H1 (cell line): ENCODE data around the gene BTBD9. TPM values are rescaled to one million over a fixed set of nuclear protein-coding genes. Genes with fewer than 3 reads are reported as not detected.

ENCODE experiments used
- CTCF ChIA-PET: fragments of 300-600 bp; sonication (Branson Sonifier 250); formaldehyde crosslinking; loops from one replicate; lab custom pipeline; 2021; ENCODE audit not compliant: partially characterized antibody; lab: Charles Lee
- POLR2A ChIA-PET: fragments of 300-600 bp; sonication (Branson Sonifier 250); formaldehyde crosslinking; loops from one replicate; lab custom pipeline; 2021; ENCODE audit warnings: inconsistent platforms; ENCODE audit not compliant: partially characterized antibody; lab: Charles Lee
- DNase-seq, 2 experiments: peaks; one replicate each; pipeline versions ENCODE4 v3.0.0 to v3.0.0-alpha.2; 2010 to 2022; ENCODE audit warnings: low spot score in 2 of 2, low read depth in 1 of 2, mixed read lengths in 1 of 2
- FAIRE-seq: peaks from 2 replicates; lab custom pipeline; 2011; peaks lifted over from hg19 to GRCh38; lab: Jason Lieb, UNC
- H2AFZ ChIP-seq: 2 replicates; pipeline ENCODE4 v1.8.1; 2012; ENCODE audit warnings: low read length, inconsistent platforms
- H2AK5ac ChIP-seq: 2 replicates; pipeline ENCODE4 v1.6.1; 2013; ENCODE audit warnings: low read depth, low read length
- H2BK120ac ChIP-seq: replicated peaks from 2 replicates; pipeline ENCODE3; 2013; ENCODE audit warnings: low read depth, low read length, inconsistent platforms
- H2BK12ac ChIP-seq: 2 replicates; pipeline ENCODE4 v1.6.1; 2013; ENCODE audit warnings: low read depth, low read length
- H2BK15ac ChIP-seq: 2 replicates; pipeline ENCODE4 v1.6.1; 2013; ENCODE audit warnings: low read length
- H2BK20ac ChIP-seq: 2 replicates; pipeline ENCODE4 v1.6.1; 2013; ENCODE audit warnings: low read length
- H2BK5ac ChIP-seq: 2 replicates; pipeline ENCODE4 v1.6.1; 2013; ENCODE audit warnings: low read depth, low read length
- H3K14ac ChIP-seq: 2 replicates; pipeline ENCODE4 v1.6.1; 2013; ENCODE audit warnings: inconsistent platforms; ENCODE audit not compliant: insufficient read length
- H3K18ac ChIP-seq: 2 replicates; pipeline ENCODE4 v1.6.1; 2013; ENCODE audit warnings: low read length; ENCODE audit errors: extremely low read depth
- H3K23ac ChIP-seq: 2 replicates; pipeline ENCODE4 v1.6.1; 2013; ENCODE audit warnings: inconsistent platforms; ENCODE audit not compliant: insufficient read length
- H3K23me2 ChIP-seq: 2 replicates; pipeline ENCODE4 v1.6.1; 2013; ENCODE audit warnings: low read depth, low read length
- H3K27ac ChIP-seq: 2 replicates; pipeline ENCODE4 v1.6.1; 2011; ENCODE audit warnings: low read depth, low read length, inconsistent platforms
- H3K27me3 ChIP-seq, 4 experiments: replicated peaks in 1 of 4; 1 replicate in 1 of 4; 2 replicates in 3 of 4; pipeline versions ENCODE4 v1.6.1 to v1.8.1; 2011 to 2013; ENCODE audit warnings: low read length in 3 of 4, mild to moderate bottlenecking in 3 of 4, inconsistent platforms in 2 of 4, mixed read lengths in 2 of 4, moderate library complexity in 1 of 4; ENCODE audit not compliant: control insufficient read depth in 3 of 4, insufficient read depth in 3 of 4; ENCODE audit errors: extremely low read depth in 1 of 4
- H3K36me3 ChIP-seq, 4 experiments: 2 replicates each; pipeline versions ENCODE4 v1.6.1 to v1.8.1; 2011 to 2013; ENCODE audit warnings: mild to moderate bottlenecking in 4 of 4, low read length in 3 of 4, moderate library complexity in 2 of 4, control low read depth in 1 of 4, inconsistent platforms in 1 of 4; ENCODE audit not compliant: insufficient read depth in 4 of 4, control insufficient read depth in 2 of 4
- H3K4ac ChIP-seq: replicated peaks from 2 replicates; pipeline ENCODE3; 2013; ENCODE audit warnings: low read length, low read depth, mixed read lengths, inconsistent platforms; ENCODE audit not compliant: insufficient read length
- H3K4me1 ChIP-seq, 4 experiments: replicated peaks in 1 of 4; 1 replicate in 1 of 4; 2 replicates in 3 of 4; pipeline versions ENCODE4 v1.6.1 to v1.8.1; 2011 to 2013; ENCODE audit warnings: low read length in 3 of 4, inconsistent platforms in 2 of 4, mixed read lengths in 1 of 4; ENCODE audit not compliant: insufficient read depth in 4 of 4, control insufficient read depth in 3 of 4
- H3K4me2 ChIP-seq, 2 experiments: 2 replicates each; pipeline versions ENCODE4 v1.6.1 to v1.8.1; 2011 to 2013; ENCODE audit warnings: low read depth in 2 of 2, low read length in 2 of 2, control low read depth in 1 of 2, inconsistent platforms in 1 of 2, mild to moderate bottlenecking in 1 of 2; ENCODE audit not compliant: insufficient read depth in 1 of 2
- H3K4me3 ChIP-seq, 4 experiments: fragments of 200-600, 300-600 bp in 1 of 4; sonication (generic), shearing (Covaris generic), sonication (Bioruptor Twin) in 1 of 4; 2 replicates each; pipeline versions ENCODE4 v1.5.1 to v1.8.1; 2011 to 2016; ENCODE audit warnings: low read length in 4 of 4, low read depth in 3 of 4, control low read depth in 2 of 4, inconsistent platforms in 2 of 4, mild to moderate bottlenecking in 2 of 4, mixed read lengths in 1 of 4, moderate library complexity in 1 of 4; ENCODE audit not compliant: insufficient read depth in 2 of 4; ENCODE audit errors: extremely low read depth in 1 of 4
- H3K56ac ChIP-seq: replicated peaks from 2 replicates; pipeline ENCODE3; 2013; ENCODE audit warnings: low read depth, mild to moderate bottlenecking, mixed read lengths, low read length, inconsistent platforms; ENCODE audit not compliant: insufficient read length
- H3K79me1 ChIP-seq: 2 replicates; pipeline ENCODE4 v1.6.1; 2013; ENCODE audit warnings: low read depth, low read length, control low read depth
- H3K79me2 ChIP-seq, 2 experiments: 2 replicates each; pipeline versions ENCODE4 v1.6.1 to v1.8.1; 2012 to 2013; ENCODE audit warnings: low read length in 2 of 2, mild to moderate bottlenecking in 2 of 2, inconsistent platforms in 1 of 2; ENCODE audit not compliant: insufficient read depth in 2 of 2, control insufficient read depth in 1 of 2
- H3K9ac ChIP-seq, 4 experiments: replicated peaks in 1 of 4; 1 replicate in 1 of 4; 2 replicates in 3 of 4; pipeline versions ENCODE4 v1.6.1 to v1.8.1; 2011 to 2013; ENCODE audit warnings: low read depth in 3 of 4, low read length in 3 of 4, control low read depth in 2 of 4, mild to moderate bottlenecking in 2 of 4, moderate library complexity in 2 of 4, inconsistent platforms in 1 of 4; ENCODE audit errors: extremely low read depth in 1 of 4
- H3K9me3 ChIP-seq, 2 experiments: 2 replicates each; pipeline versions ENCODE4 v1.6.1 to v1.8.1; 2012 to 2013; ENCODE audit warnings: mild to moderate bottlenecking in 2 of 2, moderate library complexity in 2 of 2, control low read depth in 1 of 2, inconsistent platforms in 1 of 2, low read depth in 1 of 2, low read length in 1 of 2, mixed read lengths in 1 of 2; ENCODE audit not compliant: insufficient read depth in 2 of 2
- H4K20me1 ChIP-seq, 2 experiments: replicated peaks in 1 of 2; 2 replicates each; pipeline versions ENCODE3 to v1.8.1; 2011 to 2013; ENCODE audit warnings: inconsistent platforms in 2 of 2, low read length in 2 of 2, mild to moderate bottlenecking in 1 of 2; ENCODE audit not compliant: insufficient read depth in 2 of 2, control insufficient read depth in 1 of 2
- H4K5ac ChIP-seq: 2 replicates; pipeline ENCODE4 v1.6.1; 2013; ENCODE audit warnings: low read length, low read depth, mixed read lengths, inconsistent platforms; ENCODE audit not compliant: insufficient read length
- H4K8ac ChIP-seq: 2 replicates; pipeline ENCODE4 v1.8.0; 2013; ENCODE audit warnings: mild to moderate bottlenecking, moderate library complexity, low read length, inconsistent platforms; ENCODE audit not compliant: insufficient read depth; ENCODE audit errors: extremely low read depth
- H4K91ac ChIP-seq: replicated peaks from 2 replicates; pipeline ENCODE3; 2013; ENCODE audit warnings: low read length, mixed read lengths, inconsistent platforms; ENCODE audit not compliant: insufficient read length
- BRCA1 ChIP-seq: IDR thresholded peaks from 2 replicates; pipeline ENCODE4 v1.6.1; 2012; ENCODE audit warnings: low read depth, low read length, improper control_type of control experiment
- CBX8 ChIP-seq: fragments of 300-800, 300-1000 bp; sonication (generic); IDR thresholded peaks from 2 replicates; pipeline ENCODE4 v1.7.1; 2016; ENCODE audit warnings: low read depth, low read length, borderline replicate concordance
- CTBP2 ChIP-seq: IDR thresholded peaks from 2 replicates; pipeline ENCODE4 v1.7.0; 2011; ENCODE audit warnings: borderline replicate concordance, mild to moderate bottlenecking, moderate library complexity, mixed read lengths, low read length; ENCODE audit not compliant: insufficient read depth, insufficient read length
- GTF2F1 ChIP-seq: IDR thresholded peaks from 2 replicates; pipeline ENCODE4 v1.6.1; 2012; ENCODE audit warnings: low read depth, low read length, improper control_type of control experiment, borderline replicate concordance
- JUND ChIP-seq: IDR thresholded peaks from 2 replicates; pipeline ENCODE4 v1.6.1; 2011; ENCODE audit warnings: mild to moderate bottlenecking, improper control_type of control experiment, low read length
- KDM1A ChIP-seq: fragments of 200-600, 300-600 bp; sonication (generic); IDR thresholded peaks from 2 replicates; pipeline ENCODE4 v1.7.1; 2016; ENCODE audit warnings: mild to moderate bottlenecking, low read length, borderline replicate concordance
- MAX ChIP-seq: IDR thresholded peaks from 2 replicates; pipeline ENCODE4 v1.6.1; 2012; ENCODE audit warnings: inconsistent platforms
- RBBP5 ChIP-seq: IDR thresholded peaks from 2 replicates; pipeline ENCODE4 v1.7.1; 2012; ENCODE audit warnings: low read depth, mild to moderate bottlenecking, inconsistent platforms, low read length, moderate library complexity, borderline replicate concordance
- RFX5 ChIP-seq: IDR thresholded peaks from 2 replicates; pipeline ENCODE4 v1.6.1; 2011; ENCODE audit warnings: low read depth, low read length, improper control_type of control experiment, borderline replicate concordance
- SIX5 ChIP-seq: IDR thresholded peaks from 2 replicates; pipeline ENCODE4 v1.6.1; 2011; ENCODE audit warnings: mild to moderate bottlenecking, low read depth, low read length
- TAF1 ChIP-seq: IDR thresholded peaks from 2 replicates; pipeline ENCODE4 v1.6.1; 2011; ENCODE audit warnings: mild to moderate bottlenecking, low read depth, low read length
- WGBS, 2 experiments: shearing (Covaris generic) in 1 of 2; methylation state at CpG; one replicate each; pipeline versions ENCODE4 v1.1.6 to v1.1.7; 2013 to 2015; ENCODE audit warnings: low lambda C conversion rate in 2 of 2, mixed read lengths in 2 of 2, inconsistent platforms in 1 of 2, low coverage in 1 of 2, missing lambda C conversion rate in 1 of 2; ENCODE audit not compliant: insufficient replicate concordance in 2 of 2, insufficient coverage in 1 of 2, insufficient read length in 1 of 2; ENCODE audit errors: extremely low coverage in 1 of 2, missing lambda C conversion rate in 1 of 2; 5-methylcytosine and 5-hydroxymethylcytosine counted together
- polyA plus RNA-seq, 7 experiments: library from polyadenylated mRNA; depleted of rRNA in 3 of 7; stranded (reverse) in 5 of 7; unstranded in 2 of 7; fragments of >200 nt in 5 of 7; fragments of 200-250 nt in 2 of 7; gene quantifications; 1 replicate in 5 of 7; 2 replicates in 1 of 7; 4 replicates in 1 of 7; pipeline versions ENCODE4 v1.2.1 to v1.2.3, GENCODE V29; 2011 to 2013; ENCODE audit warnings: missing spikeins in 2 of 7, mixed read lengths in 2 of 7
- total RNA-seq: library from RNA; stranded (reverse); fragmentation: NEBNext Ultra II Directional; extraction: Animal tissue kit (Norgen Biotek cat#: 25700); gene quantifications from 2 replicates; pipeline ENCODE4 v1.2.1, GENCODE V29; 2021

The BTBD9 gene
- total and polyA plus RNA-seq, 2 of the 8 experiments (the other 6 are each of a cell fraction or from before 2014, with no cell fraction given): 0.92 to 4.1 TPM

- POLR2A ChIA-PET: no interaction called here
- no peak overlapping the region for H4K5ac ChIP-seq
- H3K9ac ChIP-seq: no peak overlapping the region
- H3K9me3 ChIP-seq: no peaks in the 10 kb centered on the region
- no peak overlapping the region for H2BK120ac ChIP-seq
- H4K91ac ChIP-seq: no peak overlapping the region
- no peaks in the 10 kb centered on the region for H3K36me3 ChIP-seq
- H3K14ac ChIP-seq: no peak overlapping the region
- H2AFZ ChIP-seq: no peak overlapping the region
- no peak overlapping the region for H3K27ac ChIP-seq
- H4K20me1 ChIP-seq: no peaks in the 10 kb centered on the region
- H2AK5ac ChIP-seq: no peak overlapping the region
- no peak overlapping the region for H3K18ac ChIP-seq
- no peaks in the 10 kb centered on the region for H3K27me3 ChIP-seq
- FAIRE-seq: no peak
- H3K4me2 ChIP-seq: no peak overlapping the region
- CTCF ChIA-PET: interaction anchor here (0.9 to 1.7 kb wide), 4 partner anchors 12 to 606 kb away, joined by 3 to 5 read pairs (median 4); no protein-coding TSS in a partner anchor
- no peak for DNase-seq
- no peak overlapping the region for H2BK5ac ChIP-seq
- H2BK15ac ChIP-seq: no peak overlapping the region
- no peaks in the 10 kb centered on the region for H3K79me1 ChIP-seq
- H3K4me1 ChIP-seq: peaks cover 0 to 6% (median 4%) of the 10 kb centered on the region in 4 experiments; a peak in 2 of 7 replicates
- no peaks in the 10 kb centered on the region; the same call in 1 of the 2 replicates for H3K23me2 ChIP-seq
- H3K79me2 ChIP-seq: no peaks in the 10 kb centered on the region
- TF ChIP-seq CBX8 (no peak), CTBP2 (no peak), KDM1A (no peak), BRCA1 (no peak), RFX5 (no peak), GTF2F1 (no peak), RBBP5 (no peak), JUND (no peak), SIX5 (no peak), MAX (no peak), TAF1 (no peak)
- H3K56ac ChIP-seq: no peak overlapping the region
- H3K4ac ChIP-seq: no peak overlapping the region
- no peak overlapping the region for H2BK12ac ChIP-seq
- no peak overlapping the region for H3K4me3 ChIP-seq
- no peak overlapping the region for H2BK20ac ChIP-seq
- no peak overlapping the region for H3K23ac ChIP-seq
- WGBS, 2 experiments: 89% methylated on average over 3 of the region's 3 CpGs; no CpG with 5 or more reads in 1 of the 2 experiments
- H4K8ac ChIP-seq: no peak overlapping the region
These were observed 291.4 kb downstream of the BTBD9 start for GRCh38 chr6:38348371-38348770.
